Prostate gland (tissue), 2 donors: ENCODE results near the gene DSCAM.

ENCODE experiments used
- CTCF ChIP-seq, 4 experiments: fragments of 200-600 bp in 2 of 4; fragments of 450-650 bp in 2 of 4; sonication (generic) in 2 of 4; IDR thresholded peaks; 1 replicate in 3 of 4; 2 replicates in 1 of 4; pipeline ENCODE4 v1.5.1; 2016 to 2019; ENCODE audit warnings: antibody characterized with exemption in 4 of 4, mild to moderate bottlenecking in 2 of 4, moderate library complexity in 2 of 4
- POLR2A ChIP-seq: fragments of 450-650 bp; IDR thresholded peaks from one replicate; pipeline ENCODE4 v1.6.1; 2016; ENCODE audit warnings: antibody characterized with exemption, mild to moderate bottlenecking

GRCh38 chr21:40282912-40283886 lies 563.8 kb downstream of the DSCAM start:
- no peak for TF ChIP-seq POLR2A
- no peak for TF ChIP-seq CTCF (IDR thresholded peaks at IDR 0.05)
